ENCODE measurements around the gene CHRNA4. TPM values are rescaled to one million over a fixed set of nuclear protein-coding genes. Genes with fewer than 3 reads are reported as not detected.
A peak's percentile ranks its signal among the peaks of the same experiment; 100 is the strongest.

The CHRNA4 gene
- total RNA-seq, 1 donor from 2014 or later = 0.38 TPM

GRCh38 chr20:63312273-63312672 is 48.9 kb downstream of the CHRNA4 start:
- peak; percentile 8 for DNase-seq
- Histone ChIP-seq H3K36me3 (no peaks in the 10 kb centered on the region), H3K27me3 (ENCODE audit: low read depth) (peaks cover 43% of the 10 kb centered on the region), H3K4me3 (no peak overlapping the region), H3K4me1 (peaks cover 14% of the 10 kb centered on the region), H3K27ac (replicated peaks) (no peak overlapping the region), H3K9me3 (replicated peaks) (no peaks in the 10 kb centered on the region)
- TF ChIP-seq CTCF (IDR thresholded peaks at IDR 0.05; ENCODE audit: borderline replicate concordance) = no peak
- intact Hi-C loops (cut with micrococcal nuclease) = no loop called here

GRCh38 chr20:63311833-63312243 is 49.3 kb downstream of the CHRNA4 start:
- Histone ChIP-seq H3K27ac (replicated peaks) (no peak overlapping the region), H3K27me3 (ENCODE audit: low read depth) (peaks cover 48% of the 10 kb centered on the region), H3K9me3 (replicated peaks) (no peaks in the 10 kb centered on the region), H3K4me1 (peaks cover 14% of the 10 kb centered on the region), H3K4me3 (no peak overlapping the region), H3K36me3 (no peaks in the 10 kb centered on the region)
- no peak for TF ChIP-seq CTCF (IDR thresholded peaks at IDR 0.05; ENCODE audit: borderline replicate concordance)
- intact Hi-C loops (cut with micrococcal nuclease) = no loop called here
- peak; percentile 10 for DNase-seq

- no peak overlapping the region for H3K27ac ChIP-seq (replicated peaks)
- H3K36me3 ChIP-seq = no peaks in the 10 kb centered on the region
- H3K4me1 ChIP-seq = peaks cover 14% of the 10 kb centered on the region
- intact Hi-C loops (cut with micrococcal nuclease) = no loop called here
- H3K27me3 ChIP-seq (ENCODE audit: low read depth) = peaks cover 53% of the 10 kb centered on the region
- no peaks in the 10 kb centered on the region for H3K9me3 ChIP-seq (replicated peaks)
- TF ChIP-seq CTCF (IDR thresholded peaks at IDR 0.05; ENCODE audit: borderline replicate concordance) = no peak
- H3K4me3 ChIP-seq = no peak overlapping the region
- peak; percentile 11 for DNase-seq
Measured at GRCh38 chr20:63311186-63311832, 49.8 kb downstream of the CHRNA4 start.

GRCh38 chr20:63310265-63310991 is 50.7 kb downstream of the CHRNA4 start:
- peak; percentile 13 for DNase-seq
- no peaks in the 10 kb centered on the region for H3K36me3 ChIP-seq
- no peak overlapping the region for H3K4me3 ChIP-seq
- no peak for TF ChIP-seq CTCF (IDR thresholded peaks at IDR 0.05; ENCODE audit: borderline replicate concordance)
- peaks cover 14% of the 10 kb centered on the region for H3K4me1 ChIP-seq
- intact Hi-C loops (cut with micrococcal nuclease) = no loop called here
- no peaks in the 10 kb centered on the region for H3K9me3 ChIP-seq (replicated peaks)
- no peak overlapping the region for H3K27ac ChIP-seq (replicated peaks)
- peaks cover 62% of the 10 kb centered on the region for H3K27me3 ChIP-seq (ENCODE audit: low read depth)

GRCh38 chr20:63309261-63310071 is 51.7 kb downstream of the CHRNA4 start:
- Histone ChIP-seq H3K4me3 (no peak overlapping the region), H3K9me3 (replicated peaks) (no peaks in the 10 kb centered on the region), H3K36me3 (no peaks in the 10 kb centered on the region), H3K27me3 (ENCODE audit: low read depth) (peaks cover 71% of the 10 kb centered on the region), H3K4me1 (peaks cover 14% of the 10 kb centered on the region), H3K27ac (replicated peaks) (no peak overlapping the region)
- intact Hi-C loops (cut with micrococcal nuclease) = loop anchor here (5.0 kb wide), 1 partner anchor 73 kb away; no protein-coding TSS in a partner anchor
- TF ChIP-seq CTCF (IDR thresholded peaks at IDR 0.05; ENCODE audit: borderline replicate concordance) = peak; percentile 93
- DNase-seq = peak; percentile 38
